GM18861 (cell line): ENCODE data around the gene DOK5.

Source experiments
- ATAC-seq: cut with Tn5 transposase; IDR thresholded peaks from one replicate; pipeline ENCODE4 v1.9.1; 2021; ENCODE audit not compliant: unreplicated experiment

DOK5 gene

DNA sequence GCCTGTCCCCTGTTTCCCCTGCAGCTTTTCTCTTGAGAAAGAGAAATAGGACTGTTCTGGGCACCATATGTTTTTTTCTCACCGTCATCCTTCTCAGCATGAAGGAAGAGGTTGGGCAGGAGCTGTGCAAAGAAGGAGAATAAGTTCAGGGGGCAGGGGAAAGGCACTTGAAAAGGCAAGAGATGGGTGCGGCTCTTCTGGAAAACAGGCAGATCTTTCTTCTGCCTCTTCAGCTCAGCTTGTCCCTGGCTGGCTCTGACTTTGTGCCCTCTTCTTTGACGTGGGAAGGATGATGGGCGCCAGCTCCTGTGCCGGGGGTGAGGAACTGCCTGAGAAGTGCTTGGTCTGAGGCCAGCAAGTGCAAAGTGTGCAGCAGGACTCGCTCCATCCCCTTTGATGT, 206.5 kb downstream of the DOK5 start:
- no peak for ATAC-seq

DNA sequence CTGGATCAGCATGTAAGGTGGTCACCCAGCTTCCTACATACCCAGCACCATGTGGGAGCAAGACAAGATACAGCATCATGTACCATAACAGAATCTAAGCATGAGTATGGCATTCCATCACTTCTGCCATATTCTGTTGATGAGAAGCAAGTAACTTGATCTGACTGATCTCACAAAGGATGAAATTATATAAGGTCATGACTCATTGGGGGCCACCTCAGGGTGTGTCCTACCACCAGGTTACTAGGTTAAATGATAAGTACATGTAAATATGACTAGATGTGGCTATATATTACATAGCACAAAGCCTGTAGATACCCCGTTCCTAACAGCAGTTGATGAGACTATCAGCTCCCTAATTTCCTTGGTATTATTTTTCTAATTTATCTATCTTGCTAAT, 213.1 kb downstream of the DOK5 start:
- no peak for ATAC-seq

DNA sequence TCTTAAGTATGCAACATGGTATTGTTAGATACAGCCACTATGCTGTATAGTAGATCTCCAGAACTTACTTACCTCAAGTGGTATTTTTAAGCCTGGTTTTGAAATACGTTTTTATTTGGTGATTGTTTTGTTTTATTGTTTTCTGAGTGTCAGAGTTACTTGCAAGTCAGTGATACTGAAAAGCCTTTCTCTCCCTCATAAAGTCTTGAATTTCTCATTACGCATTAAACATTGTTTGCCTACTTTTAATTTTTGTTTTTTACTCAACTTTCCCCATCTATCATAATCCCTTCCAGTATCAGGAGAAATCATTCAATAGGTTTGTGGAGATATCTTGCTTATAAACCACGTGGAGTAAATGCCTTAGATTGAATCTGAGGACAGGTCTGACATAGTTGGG, 214.9 kb downstream of the DOK5 start:
- no peak for ATAC-seq

DNA sequence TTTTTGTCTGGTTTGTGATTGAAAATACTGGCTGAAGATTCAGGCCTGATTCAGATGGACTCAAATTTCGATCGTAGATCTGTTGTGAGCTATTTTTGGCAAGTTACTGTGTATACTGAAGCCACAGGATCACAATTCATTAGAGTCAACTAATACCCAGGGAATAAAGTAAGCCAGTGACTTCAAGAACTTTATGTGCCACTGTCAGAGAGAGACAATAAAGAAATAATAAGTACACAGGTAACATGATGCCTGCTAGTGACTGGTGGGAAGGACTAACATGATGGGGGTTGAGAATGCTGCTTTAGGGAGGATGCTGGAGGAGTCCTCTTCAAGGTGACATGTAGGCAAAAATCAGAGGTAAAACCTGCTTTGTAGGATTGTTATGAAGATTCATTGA, 215.9 kb downstream of the DOK5 start:
- no peak for ATAC-seq

DNA sequence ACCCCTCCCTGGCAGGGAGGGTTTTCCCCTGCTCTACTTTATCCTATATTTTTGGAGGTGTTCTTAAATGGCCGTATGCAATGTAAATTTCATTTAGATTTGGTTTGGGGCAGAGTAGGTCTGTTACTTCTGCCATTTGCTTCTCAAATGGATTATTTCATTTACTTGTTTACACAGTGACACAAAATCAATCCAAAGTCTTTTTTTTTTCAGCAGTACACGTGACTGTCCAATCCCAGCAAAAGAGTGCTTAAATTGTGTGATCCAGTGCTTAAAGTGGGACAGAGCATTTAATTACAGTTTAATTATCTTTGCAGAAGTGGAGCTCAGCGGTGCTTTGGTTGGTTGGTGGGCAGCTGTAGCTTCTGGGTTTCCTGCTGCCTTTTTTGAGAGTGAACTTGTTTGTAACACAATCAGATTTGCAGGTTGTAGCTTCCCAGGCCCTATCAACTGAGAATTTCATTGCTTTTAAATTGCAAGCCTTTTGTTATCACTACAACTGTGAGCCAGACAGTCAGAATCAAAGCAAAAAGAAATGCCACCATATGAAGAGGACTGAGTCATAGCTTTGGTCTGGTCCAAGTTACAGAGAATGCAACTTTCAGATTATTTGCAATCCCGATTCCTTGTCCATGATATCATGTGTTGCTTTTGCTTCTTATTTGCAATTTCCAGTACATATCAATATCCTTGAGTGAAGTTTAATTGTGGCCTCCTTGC, 216.9 kb downstream of the DOK5 start:
- no peak for ATAC-seq

DNA sequence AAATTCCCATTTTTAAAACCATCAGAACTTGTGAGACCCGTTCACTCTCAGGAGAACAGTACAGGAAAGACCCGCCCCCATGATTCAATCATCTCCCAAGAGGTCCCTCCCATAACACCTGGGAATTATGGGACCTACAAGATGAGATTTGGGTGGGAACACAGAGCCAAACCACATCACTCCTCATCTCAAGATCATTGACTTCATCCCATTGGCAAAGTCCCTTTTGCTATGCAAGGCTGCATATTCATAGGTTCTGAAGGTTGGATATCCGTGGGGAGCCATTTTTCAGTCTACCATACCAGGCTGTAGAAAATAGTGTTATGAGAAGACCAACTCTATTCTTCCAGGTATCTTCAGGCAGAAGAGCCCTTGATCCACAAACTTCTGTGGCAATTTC, 219.1 kb downstream of the DOK5 start:
- no peak for ATAC-seq

DNA sequence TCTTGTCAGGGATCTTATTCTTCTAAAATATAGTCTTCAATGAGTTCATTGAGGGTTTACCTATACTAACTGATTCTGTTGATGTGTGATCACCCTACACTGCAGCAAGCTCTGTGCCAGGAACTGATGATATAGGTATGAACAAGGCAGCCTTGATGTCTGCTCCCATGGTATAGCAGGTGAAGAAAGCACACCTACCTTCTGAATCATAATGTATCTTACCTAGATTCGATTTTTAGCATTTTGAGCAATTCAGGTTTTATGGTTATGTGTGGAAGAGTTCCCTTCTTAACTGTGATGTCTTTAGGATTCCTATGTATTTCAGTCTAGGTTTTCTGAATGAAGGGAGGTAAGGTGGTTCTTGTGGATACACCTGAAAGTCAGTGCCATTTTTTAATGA, 223.0 kb downstream of the DOK5 start:
- ATAC-seq, result no peak
